IMR-90 (cell line): Measurements from ENCODE around the gene CLDN14. TPM values are rescaled to one million over a fixed set of nuclear protein-coding genes. Genes with fewer than 3 reads are reported as not detected.

Source experiments
- ATAC-seq: fragments of 200-7000 bp; cut with Tn5 transposase; 2 replicates; pipeline ENCODE4 v1.9.1; 2020; ENCODE audit warnings: low read depth, mild to moderate bottlenecking, moderate library complexity
- BruUV-seq: library from RNA; stranded (reverse); fragments of 400-500 nt; replicated peaks from 2 replicates; lab custom pipeline; 2021; lab: Mats Ljungman, UMichigan
- CTCF ChIA-PET: fragments of 300-600 bp; formaldehyde crosslinking; extraction: SDS; loops from one replicate; lab custom pipeline; 2021; ENCODE audit warnings: antibody characterized with exemption; lab: Yijun Ruan, JAX
- POLR2A ChIA-PET: fragments of 300-600 bp; sonication (Branson Sonifier 250); formaldehyde crosslinking; loops from one replicate; lab custom pipeline; 2022; ENCODE audit warnings: antibody characterized with exemption; ENCODE audit not compliant: unreplicated experiment; lab: Charles Lee
- DNase-seq: peaks from one replicate; pipeline ENCODE4 v3.0.0; 2013
- H2AFZ ChIP-seq: replicated peaks from 2 replicates; pipeline ENCODE3; 2013; ENCODE audit warnings: low read length, mild to moderate bottlenecking; ENCODE audit not compliant: poor library complexity
- H2AK5ac ChIP-seq: 2 replicates; pipeline ENCODE4 v1.6.1; 2013; ENCODE audit warnings: low read depth, low read length, inconsistent platforms
- H2AK9ac ChIP-seq: replicated peaks from 2 replicates; pipeline ENCODE3; 2013; ENCODE audit warnings: mild to moderate bottlenecking, low read depth, low read length, moderate library complexity; ENCODE audit not compliant: poor library complexity
- H2BK120ac ChIP-seq: 2 replicates; pipeline ENCODE4 v1.6.1; 2013; ENCODE audit warnings: low read depth, low read length, inconsistent platforms
- H2BK15ac ChIP-seq: 3 replicates; pipeline ENCODE4 v1.6.1; 2013; ENCODE audit warnings: low read depth, low read length, inconsistent platforms
- H2BK20ac ChIP-seq: 2 replicates; pipeline ENCODE4 v1.6.1; 2013; ENCODE audit warnings: low read depth, mild to moderate bottlenecking, inconsistent platforms, low read length, moderate library complexity
- H2BK5ac ChIP-seq: 2 replicates; pipeline ENCODE4 v1.6.1; 2013; ENCODE audit warnings: mild to moderate bottlenecking, low read depth, low read length, inconsistent platforms; ENCODE audit not compliant: poor library complexity, severe bottlenecking
- H3K14ac ChIP-seq: replicated peaks from 2 replicates; pipeline ENCODE4 v1.6.1; 2013; ENCODE audit warnings: low read depth, low read length, inconsistent platforms
- H3K18ac ChIP-seq: 2 replicates; pipeline ENCODE4 v1.6.1; 2013; ENCODE audit warnings: low read depth, low read length, control low read depth
- H3K23ac ChIP-seq: 2 replicates; pipeline ENCODE4 v1.6.1; 2013; ENCODE audit warnings: low read depth, low read length, inconsistent platforms
- H3K27ac ChIP-seq: 2 replicates; pipeline ENCODE4 v1.5.1; 2013; ENCODE audit warnings: mild to moderate bottlenecking, control low read depth, low read length; ENCODE audit not compliant: insufficient read depth
- H3K27me3 ChIP-seq: 2 replicates; pipeline ENCODE4 v1.6.1; 2013; ENCODE audit warnings: low read length; ENCODE audit not compliant: control insufficient read depth, insufficient read depth
- H3K36me3 ChIP-seq: 2 replicates; pipeline ENCODE4 v1.6.1; 2013; ENCODE audit warnings: low read length, mixed read lengths; ENCODE audit not compliant: control insufficient read depth, insufficient read depth
- H3K4ac ChIP-seq: 2 replicates; pipeline ENCODE4 v1.6.1; 2013; ENCODE audit warnings: low read depth, low read length, inconsistent platforms
- H3K4me1 ChIP-seq: 2 replicates; pipeline ENCODE4 v1.6.1; 2013; ENCODE audit warnings: low read length, mixed read lengths; ENCODE audit not compliant: control insufficient read depth, insufficient read depth
- H3K4me2 ChIP-seq: 2 replicates; pipeline ENCODE4 v1.6.1; 2013; ENCODE audit warnings: low read depth, mild to moderate bottlenecking, control low read depth, low read length, moderate library complexity
- H3K4me3 ChIP-seq: 2 replicates; pipeline ENCODE4 v1.5.1; 2013; ENCODE audit warnings: low read depth, mild to moderate bottlenecking, control low read depth, low read length, moderate library complexity; ENCODE audit not compliant: insufficient read depth
- H3K56ac ChIP-seq: 2 replicates; pipeline ENCODE4 v1.6.1; 2013; ENCODE audit warnings: low read length, inconsistent platforms; ENCODE audit not compliant: insufficient read depth; ENCODE audit errors: extremely low read depth
- H3K79me1 ChIP-seq, 2 experiments: 2 replicates each; pipeline ENCODE4 v1.6.1; 2013; ENCODE audit warnings: low read length in 2 of 2, inconsistent platforms in 1 of 2, low read depth in 1 of 2
- H3K9ac ChIP-seq: 2 replicates; pipeline ENCODE4 v1.6.1; 2013; ENCODE audit warnings: low read depth, low read length, control low read depth
- H3K9me1 ChIP-seq: 2 replicates; pipeline ENCODE4 v1.6.1; 2013; ENCODE audit warnings: low read length, inconsistent platforms; ENCODE audit not compliant: insufficient read depth
- H3K9me3 ChIP-seq: 2 replicates; pipeline ENCODE4 v1.6.1; 2013; ENCODE audit warnings: low read length; ENCODE audit not compliant: control insufficient read depth, insufficient read depth
- H4K20me1 ChIP-seq: 2 replicates; pipeline ENCODE4 v1.6.1; 2013; ENCODE audit warnings: low read length, inconsistent platforms; ENCODE audit not compliant: insufficient read depth
- H4K5ac ChIP-seq: 2 replicates; pipeline ENCODE4 v1.6.1; 2013; ENCODE audit warnings: mild to moderate bottlenecking, low read depth, low read length, control low read depth
- H4K8ac ChIP-seq, 2 experiments: 2 replicates each; pipeline ENCODE4 v1.6.1; 2013; ENCODE audit warnings: low read depth in 2 of 2, low read length in 2 of 2, control low read depth in 1 of 2, inconsistent platforms in 1 of 2
- H4K91ac ChIP-seq: 2 replicates; pipeline ENCODE4 v1.6.1; 2013; ENCODE audit warnings: low read depth, low read length, inconsistent platforms; ENCODE audit not compliant: insufficient read depth
- CEBPB ChIP-seq: IDR thresholded peaks from 2 replicates; pipeline ENCODE4 v1.6.1; 2012; ENCODE audit warnings: low read depth, low read length, improper control_type of control experiment
- FOS ChIP-seq: fragments of 150-350 bp; IDR thresholded peaks from 2 replicates; pipeline ENCODE4 v1.6.1; 2016; ENCODE audit warnings: low read depth, low read length
- MAFK ChIP-seq: IDR thresholded peaks from 2 replicates; pipeline ENCODE4 v1.6.1; 2012; ENCODE audit warnings: low read depth, low read length, improper control_type of control experiment
- MAZ ChIP-seq: IDR thresholded peaks from 2 replicates; pipeline ENCODE4 v1.6.1; 2012; ENCODE audit warnings: low read depth, mild to moderate bottlenecking, low read length, improper control_type of control experiment, moderate library complexity, borderline replicate concordance
- NFE2L2 ChIP-seq: fragments of 150-350 bp; IDR thresholded peaks from 2 replicates; pipeline ENCODE4 v1.6.1; 2016; ENCODE audit warnings: low read depth, mild to moderate bottlenecking, low read length
- RAD21 ChIP-seq: IDR thresholded peaks from 2 replicates; pipeline ENCODE4 v1.6.1; 2012; ENCODE audit warnings: low read length, improper control_type of control experiment
- RCOR1 ChIP-seq: IDR thresholded peaks from 2 replicates; pipeline ENCODE4 v1.6.1; 2012; ENCODE audit warnings: mild to moderate bottlenecking, low read length, improper control_type of control experiment; ENCODE audit not compliant: insufficient replicate concordance
- SMC3 ChIP-seq: fragments of 150-350 bp; IDR thresholded peaks from 2 replicates; pipeline ENCODE4 v1.6.1; 2016; ENCODE audit warnings: low read depth, mild to moderate bottlenecking, antibody characterized with exemption, low read length, moderate library complexity
- WGBS, 2 experiments: methylation state at CpG; one replicate each; pipeline versions ENCODE4 v1.1.5 to v1.1.7; 2013; ENCODE audit warnings: missing lambda C conversion rate in 2 of 2; ENCODE audit not compliant: insufficient read length in 1 of 2; ENCODE audit errors: extremely low coverage in 2 of 2; 5-methylcytosine and 5-hydroxymethylcytosine counted together
- dilution Hi-C: fragments of 300-500 bp; cut with HindIII; formaldehyde crosslinking; loops from one replicate; pipeline ENCODE4 v1.14.3; 2018; ENCODE audit warnings: low sequenced_read_pairs; ENCODE audit not compliant: unreplicated experiment
- in situ Hi-C: fragments of 300-500 bp; cut with MboI; formaldehyde crosslinking; loops from 3 replicates; pipeline ENCODE4 v1.14.3; 2019; ENCODE audit warnings: low sequenced_read_pairs, inconsistent platforms, mixed read lengths
- intact Hi-C: fragments of 100-400 bp; cut with micrococcal nuclease; formaldehyde crosslinking; loops from 2 replicates; pipeline ENCODE4 v1.10.0; 2022
- polyA plus RNA-seq, 3 experiments: library from polyadenylated mRNA; depleted of rRNA; stranded (reverse); fragments of >200 nt; gene quantifications; 2 replicates each; pipeline ENCODE4 v1.2.3, GENCODE V29; 2012; ENCODE audit warnings: low replicate concordance in 1 of 3
- total RNA-seq: library from RNA; depleted of rRNA; stranded (reverse); fragments of >200 nt; gene quantifications from 2 replicates; pipeline ENCODE4 v1.2.3, GENCODE V29; 2012

Gene CLDN14
- total and polyA plus RNA-seq, 2 of the 4 experiments (the other 2 are of a cell fraction), result not detected

DNA sequence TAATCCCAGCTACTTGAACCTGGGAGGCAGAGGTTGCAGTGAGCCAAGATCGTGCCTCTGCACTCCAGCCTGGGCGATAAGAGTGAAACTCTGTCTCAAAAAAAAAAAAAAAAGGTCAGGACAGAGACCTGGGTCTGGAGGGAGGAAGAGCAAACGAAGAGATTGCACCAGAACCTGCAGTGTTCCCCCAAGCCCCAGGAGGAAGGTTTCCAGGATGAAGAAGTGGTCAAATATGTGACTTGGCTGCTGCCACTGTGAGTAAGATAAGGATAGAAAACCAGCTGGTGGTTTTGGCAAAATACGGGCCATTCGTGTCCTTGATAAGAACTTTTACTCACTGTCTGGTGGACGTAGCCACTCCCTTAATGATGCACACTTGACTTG is 42.2 kb downstream of the CLDN14 start:
- Histone ChIP-seq H4K20me1 (no peaks in the 10 kb centered on the region), H3K4ac (no peak overlapping the region), H3K9me1 (no peaks in the 10 kb centered on the region; the same call in 1 of the 2 replicates), H3K79me1 (no peaks in the 10 kb centered on the region), H3K14ac (no peak overlapping the region), H4K91ac (no peak overlapping the region), H3K9ac (no peak overlapping the region), H3K36me3 (no peaks in the 10 kb centered on the region), H3K4me3 (no peak overlapping the region), H3K27ac (no peak overlapping the region), H3K18ac (no peak overlapping the region), H3K9me3 (no peaks in the 10 kb centered on the region), H2BK5ac (no peak overlapping the region), H4K5ac (no peak overlapping the region), H3K56ac (no peak overlapping the region), H3K4me1 (peaks cover 2% of the 10 kb centered on the region; the same call in 1 of the 2 replicates), H2AK9ac (no peak overlapping the region), H2BK120ac (no peak overlapping the region), H4K8ac (no peak overlapping the region), H2AK5ac (no peak overlapping the region), H3K23ac (no peak overlapping the region), H2BK20ac (no peak overlapping the region), H2AFZ (no peak overlapping the region), H2BK15ac (no peak overlapping the region), H3K27me3 (no peaks in the 10 kb centered on the region), H3K4me2 (no peak overlapping the region)
- intact Hi-C loops, result no loop called here
- BruUV-seq, result no TSS peak
- peak; percentile 94 for ATAC-seq
- DNase-seq, result peak; percentile 97
- ChIA-PET POLR2A (no interaction called here), CTCF (interaction anchor here (0.6 kb wide), 1 partner anchor 166 kb away, joined by 4 read pairs; no protein-coding TSS in a partner anchor)
- dilution Hi-C loops, result no loop called here
- TF ChIP-seq RCOR1 (peak; percentile 65), RAD21 (no peak), MAZ (0 out of 2 replicates have a peak, but pooled peaks have one; percentile 30), CEBPB (peak; percentile 86), NFE2L2 (no peak), MAFK (no peak), FOS (peak; percentile 69), SMC3 (no peak)
- 39% methylated on average over 2 of the region's 6 CpGs; no CpG with 5 or more reads in 1 of the 2 experiments for WGBS, 2 experiments
- in situ Hi-C loops, result no loop called here
